Measurements from ENCODE around the gene SLC2A10. TPM values are rescaled to one million over a fixed set of nuclear protein-coding genes. Genes with fewer than 3 reads are reported as not detected.

Gene SLC2A10
- total RNA-seq, 4 donors from 2014 or later: 3.1 to 6.7 (median 5.4) TPM

DNA sequence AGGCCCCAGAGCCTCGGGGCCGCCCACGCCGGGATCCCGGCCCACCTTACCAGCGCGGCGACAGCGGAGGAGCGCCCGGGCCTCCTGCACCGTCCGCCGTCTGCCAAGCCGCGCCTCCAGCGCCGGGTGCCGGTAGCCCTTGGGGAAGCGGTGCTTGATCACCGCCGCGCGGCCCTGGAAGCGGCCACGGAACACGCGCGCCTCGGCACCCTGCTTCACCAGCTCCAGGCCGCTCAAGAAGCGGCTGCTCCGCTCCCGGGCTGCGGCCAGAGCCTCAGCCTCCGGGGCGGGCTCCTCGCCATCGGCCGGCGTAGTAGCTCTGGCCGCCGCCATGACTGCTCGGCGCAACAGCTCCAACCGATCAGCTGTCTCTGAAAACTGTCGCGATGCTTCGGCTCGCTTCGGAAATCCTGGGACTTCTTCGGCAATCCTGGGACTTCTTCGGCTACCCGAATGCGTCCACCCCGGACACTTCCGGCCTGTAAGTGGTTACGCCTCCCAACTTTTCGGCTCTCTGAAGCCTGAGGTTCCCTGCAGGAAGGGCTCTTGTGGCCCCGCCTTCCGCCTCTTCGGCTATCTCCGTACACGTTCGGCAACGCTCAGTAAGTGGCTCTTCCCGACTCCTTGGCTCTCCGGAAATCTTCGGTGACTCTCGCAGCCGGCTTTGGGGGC, 20.2 kb upstream of the SLC2A10 start, which contains the start of gene TP53RK:
Gene TP53RK, minus strand, starts transcription at position 363 of the 672 bp plus-strand sequence. Its CDS starts 30 bp downstream, at position 333.
- Histone ChIP-seq H3K27ac (peak within 1 kb of the TSS; percentile 93 to 98 (median 96)), H3K36me3 (peaks cover 0 to 17% (median 0%) of the 10 kb centered on the region in 3 donors), H3K4me3 (peak within 1 kb of the TSS; percentile 73 to 93 (median 81)), H3K4me1 (peaks cover 19 to 44% (median 21%) of the 10 kb centered on the region in 3 donors), H3K27me3 (no peaks in the 10 kb centered on the region), H3K9me3 (no peaks in the 10 kb centered on the region)
- WGBS, 2 donors: 0 to 1% methylated on average over 10 to 40 of the region's 71 CpGs
- peak; percentile 83 for DNase-seq
- TF ChIP-seq, protein P1, sequence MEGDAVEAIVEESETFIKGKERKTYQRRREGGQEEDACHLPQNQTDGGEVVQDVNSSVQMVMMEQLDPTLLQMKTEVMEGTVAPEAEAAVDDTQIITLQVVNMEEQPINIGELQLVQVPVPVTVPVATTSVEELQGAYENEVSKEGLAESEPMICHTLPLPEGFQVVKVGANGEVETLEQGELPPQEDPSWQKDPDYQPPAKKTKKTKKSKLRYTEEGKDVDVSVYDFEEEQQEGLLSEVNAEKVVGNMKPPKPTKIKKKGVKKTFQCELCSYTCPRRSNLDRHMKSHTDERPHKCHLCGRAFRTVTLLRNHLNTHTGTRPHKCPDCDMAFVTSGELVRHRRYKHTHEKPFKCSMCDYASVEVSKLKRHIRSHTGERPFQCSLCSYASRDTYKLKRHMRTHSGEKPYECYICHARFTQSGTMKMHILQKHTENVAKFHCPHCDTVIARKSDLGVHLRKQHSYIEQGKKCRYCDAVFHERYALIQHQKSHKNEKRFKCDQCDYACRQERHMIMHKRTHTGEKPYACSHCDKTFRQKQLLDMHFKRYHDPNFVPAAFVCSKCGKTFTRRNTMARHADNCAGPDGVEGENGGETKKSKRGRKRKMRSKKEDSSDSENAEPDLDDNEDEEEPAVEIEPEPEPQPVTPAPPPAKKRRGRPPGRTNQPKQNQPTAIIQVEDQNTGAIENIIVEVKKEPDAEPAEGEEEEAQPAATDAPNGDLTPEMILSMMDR (IDR thresholded peaks at IDR 0.05): peak in 5 of 6 experiments; percentile 22 to 66 (median 44)
- TF ChIP-seq POLR2A (IDR thresholded peaks at IDR 0.05): peak in 3 of 4 donors; percentile 18 to 88 (median 81)
- intact Hi-C loops (cut with DNase I): no loop called here

DNA sequence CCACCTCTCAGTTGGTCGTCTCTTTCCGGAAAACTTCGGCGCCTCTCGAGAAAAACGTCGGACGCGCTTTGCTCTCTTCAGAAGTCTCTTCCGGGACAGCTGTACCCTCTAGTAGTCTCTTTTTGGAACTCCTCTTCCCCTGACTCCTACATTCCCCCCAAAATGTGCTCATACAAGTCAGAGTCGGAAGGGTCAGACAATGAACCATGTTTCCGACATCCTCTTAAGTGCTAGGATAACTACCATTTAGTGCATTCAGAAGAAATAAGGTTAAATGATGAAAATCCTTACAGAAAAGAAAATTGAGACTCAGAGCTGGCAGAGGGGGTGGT, 19.7 kb upstream of the SLC2A10 start:
- peak overlapping the region; percentile 93 to 98 (median 96) for H3K27ac ChIP-seq
- no peaks in the 10 kb centered on the region for H3K9me3 ChIP-seq
- intact Hi-C loops (cut with DNase I): no loop called here
- H3K4me1 ChIP-seq: peaks cover 16 to 44% (median 21%) of the 10 kb centered on the region in 3 donors
- TF ChIP-seq, protein P1 (IDR thresholded peaks at IDR 0.05): no peak
- no peak for TF ChIP-seq POLR2A (IDR thresholded peaks at IDR 0.05)
- H3K4me3 ChIP-seq: peak overlapping the region; percentile 73 to 93 (median 81)
- no peaks in the 10 kb centered on the region for H3K27me3 ChIP-seq
- WGBS, 2 donors: 0% methylated on average over 12 of the region's 12 CpGs
- no peak for DNase-seq
- H3K36me3 ChIP-seq: peaks cover 0 to 17% (median 0%) of the 10 kb centered on the region in 3 donors

DNA sequence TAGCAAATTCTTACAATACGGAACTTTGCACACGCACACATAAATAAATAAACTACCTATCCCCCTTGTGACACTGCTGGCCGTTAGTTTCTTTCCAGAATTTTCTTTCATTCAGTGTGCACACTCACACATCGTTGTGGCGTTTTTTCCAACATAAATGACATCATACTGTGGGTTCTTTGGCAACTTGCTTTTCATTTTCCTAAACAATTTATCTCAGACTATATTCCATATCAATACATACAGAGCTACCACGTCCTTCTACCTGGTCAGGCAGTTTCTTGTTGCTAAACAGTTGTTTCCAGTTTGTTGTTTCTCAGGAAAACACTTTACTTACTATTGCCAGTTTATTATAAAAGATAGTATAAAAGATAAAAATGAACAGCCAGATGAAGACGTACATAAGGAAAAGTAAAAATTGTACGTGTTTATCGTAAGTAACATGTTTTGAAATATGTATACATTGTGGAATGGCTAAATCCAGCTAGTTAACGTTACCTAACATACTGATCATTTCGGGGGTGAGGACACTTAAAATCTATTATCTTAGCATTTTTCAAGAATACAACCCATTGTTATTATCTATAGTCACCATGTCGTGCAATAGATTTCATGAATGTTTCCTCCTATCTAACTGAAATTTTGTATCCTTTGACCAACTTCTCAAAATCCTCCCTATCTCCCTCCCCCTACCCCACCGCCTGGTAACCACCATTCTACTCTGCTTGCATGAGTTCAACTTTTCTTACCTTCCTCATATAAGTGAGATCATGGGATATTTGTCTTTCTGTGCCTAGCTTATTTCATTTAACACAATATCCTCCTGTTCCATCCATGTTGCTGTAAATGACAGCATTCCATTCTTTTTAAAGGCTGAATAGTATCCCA, 19.0 kb upstream of the SLC2A10 start:
- Histone ChIP-seq H3K27ac (peak overlapping the region; percentile 93 to 98 (median 96)), H3K36me3 (peaks cover 0 to 14% (median 0%) of the 10 kb centered on the region in 3 donors), H3K9me3 (no peaks in the 10 kb centered on the region), H3K4me3 (peak overlapping the region; percentile 73 to 93 (median 81)), H3K27me3 (no peaks in the 10 kb centered on the region), H3K4me1 (peaks cover 16 to 41% (median 21%) of the 10 kb centered on the region in 3 donors)
- 47 to 55% methylated on average over 13 of the region's 13 CpGs for whole genome bisulfite sequencing, 2 donors
- intact Hi-C loops (cut with DNase I): no loop called here
- TF ChIP-seq, protein P1 (IDR thresholded peaks at IDR 0.05): no peak
- no peak for TF ChIP-seq POLR2A (IDR thresholded peaks at IDR 0.05)
- DNase-seq: no peak

DNA sequence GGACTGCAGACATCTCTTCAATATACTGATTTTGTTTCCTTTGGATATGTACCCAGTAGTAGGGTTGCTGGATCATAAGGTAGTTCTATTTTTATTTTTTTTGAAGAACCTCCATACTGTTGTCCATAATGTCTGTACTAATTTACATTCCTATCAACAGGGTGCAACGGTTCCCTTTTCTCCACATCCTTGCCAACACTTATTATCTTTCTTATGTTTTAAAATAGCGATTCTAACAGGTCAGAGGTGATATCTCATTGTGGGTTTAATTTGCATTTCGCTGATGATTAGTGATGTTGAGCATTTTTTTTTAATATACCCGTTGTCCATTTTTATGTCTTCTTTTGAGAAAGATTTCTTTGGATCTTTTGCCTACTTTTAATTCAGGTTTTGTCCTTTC, 18.3 kb upstream of the SLC2A10 start:
- TF ChIP-seq POLR2A (IDR thresholded peaks at IDR 0.05): no peak
- TF ChIP-seq, protein P1 (IDR thresholded peaks at IDR 0.05): no peak
- DNase-seq: no peak
- Histone ChIP-seq H3K36me3 (peaks cover 0 to 7% (median 0%) of the 10 kb centered on the region in 3 donors), H3K27ac (no peak overlapping the region), H3K4me3 (no peak overlapping the region), H3K9me3 (no peaks in the 10 kb centered on the region), H3K4me1 (peaks cover 16 to 38% (median 21%) of the 10 kb centered on the region in 3 donors), H3K27me3 (no peaks in the 10 kb centered on the region)
- intact Hi-C loops (cut with DNase I): no loop called here
- 76 to 80% methylated on average over 4 of the region's 4 CpGs for WGBS, 2 donors

All from esophagus squamous epithelium (tissue), 5 donors.